Smooth muscle cell (in vitro differentiated cells): ENCODE data around the gene HMG20A. TPM values are rescaled to one million over a fixed set of nuclear protein-coding genes. Genes with fewer than 3 reads are reported as not detected.

Experiments used
- DNase-seq: peaks from one replicate; lab custom pipeline; 2025; ENCODE audit not compliant: unreplicated experiment; lab: John Stamatoyannopoulos, UW
- H2AFZ ChIP-seq: fragments of 200-600 bp; sonication (generic); 2 replicates; pipeline ENCODE4 v1.6.0; 2016; ENCODE audit warnings: antibody characterized with exemption, low read depth, mild to moderate bottlenecking
- H3F3A ChIP-seq: fragments of 200-600 bp; sonication (generic); 2 replicates; pipeline ENCODE4 v1.6.0; 2017; ENCODE audit warnings: antibody characterized with exemption, low read depth
- H3K27ac ChIP-seq: fragments of 200-600 bp; sonication (generic); 2 replicates; pipeline ENCODE4 v1.5.1; 2016; ENCODE audit warnings: low read depth, mild to moderate bottlenecking
- H3K27me3 ChIP-seq: fragments of 200-600 bp; sonication (generic); 2 replicates; pipeline ENCODE4 v1.6.1; 2016; ENCODE audit warnings: low read depth, mild to moderate bottlenecking
- H3K36me3 ChIP-seq: fragments of 200-600 bp; sonication (generic); 2 replicates; pipeline ENCODE4 v1.5.1; 2016; ENCODE audit warnings: low read depth
- H3K4me1 ChIP-seq: fragments of 200-600 bp; sonication (generic); 2 replicates; pipeline ENCODE4 v1.5.1; 2016; ENCODE audit warnings: low read depth
- H3K4me2 ChIP-seq: fragments of 200-600 bp; sonication (generic); 2 replicates; pipeline ENCODE4 v1.6.0; 2016; ENCODE audit warnings: mild to moderate bottlenecking
- H3K4me3 ChIP-seq: fragments of 200-600 bp; sonication (generic); 2 replicates; pipeline ENCODE4 v1.5.1; 2016; ENCODE audit warnings: mild to moderate bottlenecking
- H3K79me2 ChIP-seq: fragments of 200-600 bp; sonication (generic); 2 replicates; pipeline ENCODE4 v1.6.0; 2016; ENCODE audit warnings: low read depth, mild to moderate bottlenecking
- H3K9ac ChIP-seq: fragments of 200-600 bp; sonication (generic); 2 replicates; pipeline ENCODE4 v1.6.0; 2016; ENCODE audit warnings: low read depth
- H3K9me3 ChIP-seq: fragments of 200-600 bp; sonication (generic); replicated peaks from 2 replicates; pipeline ENCODE4 v1.5.1; 2016; ENCODE audit warnings: low read depth
- H4K20me1 ChIP-seq: fragments of 200-600 bp; sonication (generic); 2 replicates; pipeline ENCODE4 v1.6.0; 2016; ENCODE audit warnings: low read depth
- WGBS: methylation state at CpG from one replicate; pipeline ENCODE4 v1.1.7; 2016; ENCODE audit warnings: low lambda C conversion rate; 5-methylcytosine and 5-hydroxymethylcytosine counted together
- polyA plus RNA-seq: library from polyadenylated mRNA; unstranded; fragments of >200 nt; fragmentation: Nextera tagmentation; extraction: Ambion mirVana; gene quantifications from 2 replicates; pipeline ENCODE4 v1.2.1, GENCODE V29; 2016
- total RNA-seq: library from RNA; depleted of rRNA; stranded (reverse); fragments of >200 nt; gene quantifications from 2 replicates; pipeline ENCODE4 v1.2.3, GENCODE V29; 2014
- TF ChIP-seq, protein P1 (sequence below): fragments of 200-600 bp; sonication (generic); IDR thresholded peaks from 2 replicates; pipeline ENCODE4 v1.5.1; 2017; ENCODE audit warnings: borderline replicate concordance, mild to moderate bottlenecking, antibody characterized with exemption; ENCODE audit not compliant: insufficient read depth, poor library complexity, severe bottlenecking

HMG20A gene
- total and polyA plus RNA-seq, 2 experiments from 2014 or later: 20.5 to 40.3 TPM

DNA sequence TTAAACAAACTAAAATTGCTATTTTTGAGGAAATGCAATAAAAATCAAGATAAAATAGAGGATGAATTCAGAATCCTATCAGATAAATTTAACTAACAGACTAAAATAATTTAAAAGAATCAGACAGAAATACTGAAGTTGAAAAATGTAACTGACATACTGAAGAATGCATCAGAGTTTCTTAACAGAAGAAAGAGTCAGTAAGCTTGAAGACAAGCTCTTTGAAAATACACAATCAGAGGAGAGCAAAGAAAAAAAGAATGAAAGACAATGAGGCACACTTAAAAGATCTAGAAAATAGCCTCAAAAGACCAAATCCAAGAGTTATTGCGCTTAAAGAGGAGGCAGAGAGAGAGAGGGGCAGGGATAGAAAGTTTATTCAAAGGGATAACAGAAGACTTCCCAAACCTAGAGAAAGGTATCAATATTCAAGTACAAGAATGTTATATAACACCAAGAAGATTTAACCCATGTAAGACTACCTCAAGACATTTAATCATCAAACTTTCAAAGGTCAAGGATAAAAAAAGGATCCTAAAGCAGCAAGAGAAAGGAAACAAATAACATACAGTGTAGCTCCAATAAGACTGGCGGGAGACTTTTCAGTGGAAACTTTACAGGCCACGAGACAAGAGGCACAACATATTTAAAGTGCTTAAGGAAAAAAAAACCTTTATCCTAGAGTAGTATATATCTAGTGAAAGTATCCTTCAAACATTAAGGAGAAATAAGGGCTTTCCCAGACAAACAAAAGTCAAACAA lies 25.5 kb upstream of the HMG20A start:
- TF ChIP-seq, protein P1, sequence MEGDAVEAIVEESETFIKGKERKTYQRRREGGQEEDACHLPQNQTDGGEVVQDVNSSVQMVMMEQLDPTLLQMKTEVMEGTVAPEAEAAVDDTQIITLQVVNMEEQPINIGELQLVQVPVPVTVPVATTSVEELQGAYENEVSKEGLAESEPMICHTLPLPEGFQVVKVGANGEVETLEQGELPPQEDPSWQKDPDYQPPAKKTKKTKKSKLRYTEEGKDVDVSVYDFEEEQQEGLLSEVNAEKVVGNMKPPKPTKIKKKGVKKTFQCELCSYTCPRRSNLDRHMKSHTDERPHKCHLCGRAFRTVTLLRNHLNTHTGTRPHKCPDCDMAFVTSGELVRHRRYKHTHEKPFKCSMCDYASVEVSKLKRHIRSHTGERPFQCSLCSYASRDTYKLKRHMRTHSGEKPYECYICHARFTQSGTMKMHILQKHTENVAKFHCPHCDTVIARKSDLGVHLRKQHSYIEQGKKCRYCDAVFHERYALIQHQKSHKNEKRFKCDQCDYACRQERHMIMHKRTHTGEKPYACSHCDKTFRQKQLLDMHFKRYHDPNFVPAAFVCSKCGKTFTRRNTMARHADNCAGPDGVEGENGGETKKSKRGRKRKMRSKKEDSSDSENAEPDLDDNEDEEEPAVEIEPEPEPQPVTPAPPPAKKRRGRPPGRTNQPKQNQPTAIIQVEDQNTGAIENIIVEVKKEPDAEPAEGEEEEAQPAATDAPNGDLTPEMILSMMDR: no peak
- Histone ChIP-seq H3F3A (peaks cover 6% of the 10 kb centered on the region), H3K27ac (no peak overlapping the region), H3K4me2 (no peak overlapping the region), H3K9ac (no peak overlapping the region), H3K36me3 (no peaks in the 10 kb centered on the region), H3K4me3 (no peak overlapping the region), H3K79me2 (peaks cover 99% of the 10 kb centered on the region), H2AFZ (no peak overlapping the region), H3K9me3 (peaks cover 17% of the 10 kb centered on the region), H3K4me1 (no peaks in the 10 kb centered on the region), H4K20me1 (peaks cover 68% of the 10 kb centered on the region), H3K27me3 (no peaks in the 10 kb centered on the region)
- 93% methylated on average over 3 of the region's 3 CpGs for WGBS
- no peak for DNase-seq

DNA sequence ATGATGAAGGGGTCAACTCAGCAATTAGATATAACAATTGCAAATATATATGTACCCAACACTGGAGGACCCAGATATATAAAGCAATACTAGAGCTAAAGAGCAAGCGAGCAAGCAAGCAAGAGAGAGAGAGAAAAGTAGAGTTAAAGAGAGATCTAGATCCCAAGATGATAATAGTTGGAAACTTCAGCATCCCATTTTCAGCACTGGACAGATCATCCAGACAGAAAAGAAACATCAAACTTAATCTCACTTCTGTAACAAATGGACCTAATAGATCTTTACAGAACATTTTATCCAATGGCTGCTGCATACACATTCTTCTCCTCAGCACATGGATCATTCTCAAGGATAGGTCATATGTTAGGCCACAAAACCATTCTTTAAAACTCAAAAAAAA lies 24.0 kb upstream of the HMG20A start:
- Histone ChIP-seq H2AFZ (no peak overlapping the region), H3K79me2 (peaks cover 100% of the 10 kb centered on the region), H3K4me3 (no peak overlapping the region), H3K9me3 (peaks cover 17% of the 10 kb centered on the region), H3K27me3 (no peaks in the 10 kb centered on the region), H3K4me1 (no peaks in the 10 kb centered on the region), H3K36me3 (no peaks in the 10 kb centered on the region), H3K4me2 (no peak overlapping the region), H3K9ac (no peak overlapping the region), H4K20me1 (peaks cover 60% of the 10 kb centered on the region), H3K27ac (no peak overlapping the region), H3F3A (no peaks in the 10 kb centered on the region)
- 89% methylated on average over 1 of the region's 1 CpG for WGBS
- no peak for DNase-seq
- TF ChIP-seq, protein P1: no peak

DNA sequence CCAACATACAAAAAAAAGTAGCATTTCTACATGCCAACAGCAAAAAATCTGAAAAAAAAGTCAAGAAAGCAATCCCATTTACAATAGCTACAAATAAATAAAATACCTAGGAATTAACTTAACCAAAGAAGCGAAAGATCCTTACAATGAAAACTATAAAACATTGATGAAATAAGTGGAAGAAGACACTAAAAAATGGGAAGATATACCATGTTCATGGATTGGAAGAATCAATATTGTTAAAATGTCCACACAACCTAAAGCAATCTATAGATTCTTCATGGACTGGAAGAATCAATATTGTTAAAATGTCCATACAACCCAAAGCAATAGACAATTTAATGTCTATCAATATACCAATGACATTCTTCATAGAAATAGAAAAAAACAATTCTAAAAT lies 21.8 kb upstream of the HMG20A start:
- TF ChIP-seq, protein P1: no peak
- 100% methylated on average over 1 of the region's 1 CpG for WGBS
- Histone ChIP-seq H4K20me1 (peaks cover 60% of the 10 kb centered on the region), H3K9ac (no peak overlapping the region), H3K4me1 (peaks cover 12% of the 10 kb centered on the region), H3K9me3 (peaks cover 17% of the 10 kb centered on the region), H3K4me3 (no peak overlapping the region), H3F3A (peaks cover 14% of the 10 kb centered on the region), H3K27me3 (no peaks in the 10 kb centered on the region), H3K4me2 (no peak overlapping the region), H3K36me3 (no peaks in the 10 kb centered on the region), H3K79me2 (peaks cover 97% of the 10 kb centered on the region), H3K27ac (no peak overlapping the region), H2AFZ (no peak overlapping the region)
- no peak for DNase-seq

DNA sequence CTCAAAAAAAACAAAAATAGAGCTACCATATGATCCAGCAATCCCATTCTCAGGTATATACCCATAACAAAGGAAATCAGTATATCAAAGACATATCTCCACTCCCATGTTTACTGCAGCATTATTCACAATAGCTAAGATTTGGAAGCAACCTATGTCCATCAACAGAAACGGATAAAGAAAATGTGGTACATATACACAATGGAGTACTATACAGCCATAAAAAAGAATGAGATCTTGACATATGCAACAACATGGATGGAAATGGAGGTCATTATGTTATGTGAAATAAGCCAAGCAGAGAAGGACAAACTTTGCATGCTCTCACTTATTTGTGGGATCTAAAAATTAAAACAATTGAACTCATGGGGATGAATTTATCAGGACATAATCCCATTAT lies 20.4 kb upstream of the HMG20A start:
- Histone ChIP-seq H3K4me2 (no peak overlapping the region), H2AFZ (no peak overlapping the region), H4K20me1 (peaks cover 62% of the 10 kb centered on the region), H3K9ac (no peak overlapping the region), H3F3A (peaks cover 14% of the 10 kb centered on the region), H3K79me2 (peaks cover 97% of the 10 kb centered on the region), H3K27ac (no peak overlapping the region), H3K4me3 (no peak overlapping the region), H3K9me3 (peaks cover 13% of the 10 kb centered on the region), H3K36me3 (no peaks in the 10 kb centered on the region), H3K27me3 (no peaks in the 10 kb centered on the region), H3K4me1 (peaks cover 12% of the 10 kb centered on the region)
- DNase-seq: no peak
- WGBS: 100% methylated on average over 1 of the region's 1 CpG
- TF ChIP-seq, protein P1: no peak
